Mucosa of stomach (tissue), 1 donor: ENCODE results near the gene CAMTA2.
A peak's percentile ranks its signal among the peaks of the same experiment; 100 is the strongest.

Source experiments
- H3K27me3 ChIP-seq: one replicate; pipeline ENCODE4 v1.7.0; 2013; ENCODE audit warnings: mild to moderate bottlenecking, low read length; ENCODE audit not compliant: control insufficient read depth, insufficient read depth
- H3K36me3 ChIP-seq: one replicate; pipeline ENCODE4 v1.7.0; 2013; ENCODE audit warnings: low read length; ENCODE audit not compliant: control insufficient read depth, insufficient read depth
- H3K4me1 ChIP-seq: one replicate; pipeline ENCODE4 v1.7.0; 2013; ENCODE audit warnings: mild to moderate bottlenecking, low read length; ENCODE audit not compliant: control insufficient read depth, insufficient read depth
- H3K4me3 ChIP-seq: one replicate; pipeline ENCODE4 v1.7.0; 2013; ENCODE audit warnings: low read length
- H3K9ac ChIP-seq: one replicate; pipeline ENCODE4 v1.7.0; 2013; ENCODE audit warnings: mild to moderate bottlenecking, low read length, moderate library complexity
- H3K9me3 ChIP-seq: one replicate; pipeline ENCODE4 v1.7.0; 2013; ENCODE audit warnings: mild to moderate bottlenecking, low read length, moderate library complexity; ENCODE audit not compliant: control insufficient read depth
- donor health status: Pancreatic carcinoma.

Gene CAMTA2

GRCh38 chr17:4973256-4974114, 14.0 kb downstream of the CAMTA2 start:
- Histone ChIP-seq H3K27me3 (no peaks in the 10 kb centered on the region), H3K36me3 (peaks cover 20% of the 10 kb centered on the region), H3K4me1 (peaks cover 9% of the 10 kb centered on the region), H3K9ac (no peak overlapping the region), H3K9me3 (no peaks in the 10 kb centered on the region), H3K4me3 (no peak overlapping the region)

GRCh38 chr17:4972752-4973151, 14.7 kb downstream of the CAMTA2 start:
- H3K36me3 ChIP-seq, result peaks cover 13% of the 10 kb centered on the region
- peaks cover 14% of the 10 kb centered on the region for H3K4me1 ChIP-seq
- H3K9ac ChIP-seq, result no peak overlapping the region
- H3K27me3 ChIP-seq, result no peaks in the 10 kb centered on the region
- no peak overlapping the region for H3K4me3 ChIP-seq
- H3K9me3 ChIP-seq, result no peaks in the 10 kb centered on the region

GRCh38 chr17:4972322-4972721, 15.2 kb downstream of the CAMTA2 start:
- Histone ChIP-seq H3K36me3 (peaks cover 11% of the 10 kb centered on the region), H3K9me3 (no peaks in the 10 kb centered on the region), H3K27me3 (no peaks in the 10 kb centered on the region), H3K9ac (no peak overlapping the region), H3K4me3 (no peak overlapping the region), H3K4me1 (peaks cover 14% of the 10 kb centered on the region)

GRCh38 chr17:4971826-4972225, 15.6 kb downstream of the CAMTA2 start:
- Histone ChIP-seq H3K9ac (no peak overlapping the region), H3K4me3 (no peak overlapping the region), H3K27me3 (no peaks in the 10 kb centered on the region), H3K9me3 (no peaks in the 10 kb centered on the region), H3K4me1 (peaks cover 14% of the 10 kb centered on the region), H3K36me3 (peaks cover 11% of the 10 kb centered on the region)

- peaks cover 20% of the 10 kb centered on the region for H3K4me1 ChIP-seq
- H3K9me3 ChIP-seq, result no peaks in the 10 kb centered on the region
- H3K9ac ChIP-seq, result no peak overlapping the region
- H3K27me3 ChIP-seq, result no peaks in the 10 kb centered on the region
- H3K4me3 ChIP-seq, result no peak overlapping the region
- H3K36me3 ChIP-seq, result peaks cover 11% of the 10 kb centered on the region
Observed at GRCh38 chr17:4970273-4970672, 17.2 kb downstream of the CAMTA2 start.

DNA sequence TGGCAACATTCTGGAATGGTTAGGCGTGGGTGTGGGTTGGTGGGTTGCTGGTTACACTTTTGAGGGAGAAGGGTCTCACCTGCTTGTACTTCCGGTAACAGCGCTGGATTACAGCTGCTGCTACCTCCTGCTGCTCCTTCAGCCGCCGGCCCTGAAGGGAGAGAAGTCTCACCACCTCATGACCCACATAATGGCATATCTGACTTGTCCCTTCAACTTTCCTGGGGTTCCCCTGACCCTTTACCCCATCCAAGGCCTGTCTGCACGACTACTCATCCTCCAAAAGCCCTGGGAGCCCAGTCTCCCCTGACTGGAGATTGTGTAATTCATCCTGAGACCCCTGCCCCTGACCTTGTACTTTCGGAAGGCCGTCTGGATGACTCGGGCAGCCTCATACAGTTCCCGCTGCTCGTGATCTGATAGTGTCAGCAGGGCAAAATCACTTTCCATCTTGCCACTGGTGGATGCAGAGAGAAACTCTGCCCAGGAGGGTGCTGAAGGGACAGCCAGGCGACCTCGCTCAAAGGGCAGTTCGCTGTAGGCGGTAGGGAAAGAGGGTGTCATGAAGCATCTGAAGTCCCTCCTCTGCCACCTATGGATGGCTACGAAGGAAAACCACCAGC, 17.8 kb downstream of the CAMTA2 start:
- Histone ChIP-seq H3K4me1 (peaks cover 20% of the 10 kb centered on the region), H3K27me3 (no peaks in the 10 kb centered on the region), H3K9me3 (no peaks in the 10 kb centered on the region), H3K36me3 (peaks cover 8% of the 10 kb centered on the region), H3K9ac (no peak overlapping the region), H3K4me3 (no peak overlapping the region)

DNA sequence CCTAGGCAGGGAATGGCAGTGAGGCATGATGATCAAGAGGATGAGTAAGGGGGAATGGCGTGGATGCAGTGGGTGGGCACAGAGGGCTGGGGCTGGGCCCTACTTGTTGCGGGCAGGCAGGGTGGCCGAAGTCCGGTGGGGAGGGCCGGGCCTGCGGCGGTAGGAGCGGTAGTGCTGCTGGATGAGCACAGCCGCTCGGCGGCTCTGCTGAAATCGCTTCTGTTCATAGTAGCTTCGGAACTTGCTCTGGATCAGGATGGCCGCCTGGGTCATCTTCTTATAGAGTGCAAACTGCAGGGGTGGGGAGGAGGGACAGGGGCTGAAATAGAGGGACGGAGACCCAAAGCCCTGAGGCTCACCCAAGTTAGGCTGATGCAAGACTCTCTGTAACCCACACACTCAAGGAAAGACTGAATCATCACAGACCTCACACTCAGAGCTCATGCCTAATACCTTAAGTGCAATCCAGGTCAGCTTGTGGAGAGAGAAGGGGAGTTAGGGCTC, 18.4 kb downstream of the CAMTA2 start:
- H3K36me3 ChIP-seq, result peaks cover 2% of the 10 kb centered on the region
- H3K9me3 ChIP-seq, result no peaks in the 10 kb centered on the region
- H3K4me3 ChIP-seq, result no peak overlapping the region
- H3K4me1 ChIP-seq, result peaks cover 20% of the 10 kb centered on the region
- H3K27me3 ChIP-seq, result no peaks in the 10 kb centered on the region
- H3K9ac ChIP-seq, result peak overlapping the region; percentile 85

- Histone ChIP-seq H3K9me3 (no peaks in the 10 kb centered on the region), H3K27me3 (no peaks in the 10 kb centered on the region), H3K36me3 (no peaks in the 10 kb centered on the region), H3K4me3 (peak overlapping the region; percentile 77), H3K9ac (peak overlapping the region; percentile 85), H3K4me1 (peaks cover 20% of the 10 kb centered on the region)
Observed at GRCh38 chr17:4968486-4969046, 18.9 kb downstream of the CAMTA2 start.

- H3K9ac ChIP-seq, result peak within 1 kb of the TSS; percentile 85
- H3K27me3 ChIP-seq, result no peaks in the 10 kb centered on the region
- H3K36me3 ChIP-seq, result no peaks in the 10 kb centered on the region
- H3K4me1 ChIP-seq, result peaks cover 20% of the 10 kb centered on the region
- no peaks in the 10 kb centered on the region for H3K9me3 ChIP-seq
- peak within 1 kb of the TSS; percentile 78 for H3K4me3 ChIP-seq
Observed at GRCh38 chr17:4967539-4968485, 19.7 kb downstream of the CAMTA2 start, which contains the start of gene SPAG7. SPAG7 (minus strand) TSS chr17:4967817; CDS start chr17:4967804, 13 bp downstream.

- Histone ChIP-seq H3K4me3 (peak overlapping the region; percentile 78), H3K4me1 (peaks cover 20% of the 10 kb centered on the region), H3K36me3 (no peaks in the 10 kb centered on the region), H3K27me3 (no peaks in the 10 kb centered on the region), H3K9ac (peak overlapping the region; percentile 85), H3K9me3 (no peaks in the 10 kb centered on the region)
Observed at GRCh38 chr17:4966844-4967538, 20.5 kb downstream of the CAMTA2 start.
